Brain microvascular endothelial cell (primary cell): ENCODE data around the gene ANKLE1.

ENCODE experiments used
- DNase-seq: peaks from one replicate; pipeline ENCODE4 v3.0.0-alpha.2; 2020
- H3K27ac ChIP-seq: fragments of 250-450 bp; sonication (Bioruptor Pico); 2 replicates; pipeline ENCODE4 v1.5.1; 2020; ENCODE audit warnings: mild to moderate bottlenecking, moderate library complexity
- H3K27me3 ChIP-seq: fragments of 250-450 bp; sonication (Bioruptor Pico); replicated peaks from 2 replicates; pipeline ENCODE4 v1.5.1; 2020; ENCODE audit warnings: mild to moderate bottlenecking
- H3K36me3 ChIP-seq: fragments of 250-450 bp; sonication (Bioruptor Pico); replicated peaks from 2 replicates; pipeline ENCODE4 v1.5.1; 2020; ENCODE audit warnings: mild to moderate bottlenecking
- H3K4me3 ChIP-seq: 2 replicates; pipeline ENCODE4 v1.5.1; 2011; ENCODE audit warnings: low read depth, mild to moderate bottlenecking, control low read depth, low read length, moderate library complexity
- in situ Hi-C: cut with HindIII; loops from 2 replicates; pipeline ENCODE4 v1.10.0; 2017; ENCODE audit warnings: low sequenced_read_pairs, low pct_ligation_motif_present
- TF ChIP-seq, protein P1 (sequence below): IDR thresholded peaks from 2 replicates; pipeline ENCODE4 v1.5.1; 2011; ENCODE audit warnings: low read depth, mild to moderate bottlenecking, moderate library complexity, low read length, control low read depth, inconsistent platforms; ENCODE audit errors: missing control alignments

Gene ANKLE1

GRCh38 chr19:17328517-17329365, 47.0 kb downstream of the ANKLE1 start:
- Histone ChIP-seq H3K4me3 (no peak overlapping the region), H3K27me3 (no peaks in the 10 kb centered on the region)
- no peak for DNase-seq

GRCh38 chr19:17329366-17330261, 47.9 kb downstream of the ANKLE1 start:
- in situ Hi-C loops = no loop called here
- peaks cover 4% of the 10 kb centered on the region for H3K36me3 ChIP-seq
- DNase-seq = no peak
- TF ChIP-seq, protein P1, sequence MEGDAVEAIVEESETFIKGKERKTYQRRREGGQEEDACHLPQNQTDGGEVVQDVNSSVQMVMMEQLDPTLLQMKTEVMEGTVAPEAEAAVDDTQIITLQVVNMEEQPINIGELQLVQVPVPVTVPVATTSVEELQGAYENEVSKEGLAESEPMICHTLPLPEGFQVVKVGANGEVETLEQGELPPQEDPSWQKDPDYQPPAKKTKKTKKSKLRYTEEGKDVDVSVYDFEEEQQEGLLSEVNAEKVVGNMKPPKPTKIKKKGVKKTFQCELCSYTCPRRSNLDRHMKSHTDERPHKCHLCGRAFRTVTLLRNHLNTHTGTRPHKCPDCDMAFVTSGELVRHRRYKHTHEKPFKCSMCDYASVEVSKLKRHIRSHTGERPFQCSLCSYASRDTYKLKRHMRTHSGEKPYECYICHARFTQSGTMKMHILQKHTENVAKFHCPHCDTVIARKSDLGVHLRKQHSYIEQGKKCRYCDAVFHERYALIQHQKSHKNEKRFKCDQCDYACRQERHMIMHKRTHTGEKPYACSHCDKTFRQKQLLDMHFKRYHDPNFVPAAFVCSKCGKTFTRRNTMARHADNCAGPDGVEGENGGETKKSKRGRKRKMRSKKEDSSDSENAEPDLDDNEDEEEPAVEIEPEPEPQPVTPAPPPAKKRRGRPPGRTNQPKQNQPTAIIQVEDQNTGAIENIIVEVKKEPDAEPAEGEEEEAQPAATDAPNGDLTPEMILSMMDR = no peak
- no peak overlapping the region for H3K27ac ChIP-seq
- H3K27me3 ChIP-seq = no peaks in the 10 kb centered on the region
- no peak overlapping the region for H3K4me3 ChIP-seq

More at GRCh38 chr19:17328517-17329365, 47.0 kb downstream of the ANKLE1 start:
- TF ChIP-seq, protein P1 = no peak
- peaks cover 4% of the 10 kb centered on the region for H3K36me3 ChIP-seq
- in situ Hi-C loops = no loop called here
- no peak overlapping the region for H3K27ac ChIP-seq

DNA sequence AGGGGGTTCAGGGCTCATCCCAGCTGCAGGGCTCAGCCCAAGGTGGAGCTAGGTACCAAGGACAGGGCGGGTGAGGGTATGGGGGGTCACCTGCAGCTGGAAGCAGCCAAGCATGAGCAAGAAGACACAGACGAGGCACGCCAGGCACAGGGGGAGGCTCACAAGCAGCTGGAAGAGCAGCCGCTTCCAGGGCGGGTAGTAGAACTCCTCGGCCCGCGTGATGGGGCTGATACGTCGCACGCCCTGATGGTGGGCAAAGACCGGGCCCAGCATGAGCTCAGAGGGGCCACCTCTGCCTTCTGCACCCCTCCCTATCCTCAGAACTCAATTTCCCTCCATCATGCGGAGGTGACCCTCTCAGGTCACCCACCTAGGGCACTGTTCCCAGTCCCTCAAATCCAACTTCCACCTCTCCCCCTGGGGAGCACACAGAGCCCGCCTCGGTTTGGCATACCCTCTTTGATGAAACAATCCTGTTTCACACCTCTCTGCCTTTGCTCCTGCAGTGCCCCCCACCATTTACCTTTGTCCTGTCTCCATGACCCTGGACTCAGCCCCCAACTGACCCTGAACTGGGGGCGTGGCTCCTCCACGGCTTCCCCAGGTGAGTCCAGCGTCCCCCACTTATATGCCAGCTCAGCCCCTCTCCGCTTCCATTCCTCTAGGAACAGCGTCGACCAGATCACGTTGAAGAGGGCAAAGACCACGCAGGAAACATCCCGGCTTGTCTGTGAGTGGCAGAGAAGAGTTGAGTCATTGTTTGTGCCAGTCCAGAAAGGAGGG, 48.8 kb downstream of the ANKLE1 start:
- in situ Hi-C loops = no loop called here
- H3K27me3 ChIP-seq = no peaks in the 10 kb centered on the region
- H3K27ac ChIP-seq = no peak overlapping the region
- H3K36me3 ChIP-seq = peaks cover 4% of the 10 kb centered on the region
- H3K4me3 ChIP-seq = no peak overlapping the region
- TF ChIP-seq, protein P1 = no peak
- DNase-seq = no peak

- DNase-seq = no peak
- H3K27ac ChIP-seq = no peak overlapping the region
- H3K27me3 ChIP-seq = no peaks in the 10 kb centered on the region
These were observed 49.4 kb downstream of the ANKLE1 start for GRCh38 chr19:17331045-17331558.

GRCh38 chr19:17332360-17332676, 50.6 kb downstream of the ANKLE1 start:
- no peak for DNase-seq
- TF ChIP-seq, protein P1 = no peak
- H3K27ac ChIP-seq = no peak overlapping the region
- H3K4me3 ChIP-seq = no peak overlapping the region
- in situ Hi-C loops = no loop called here
- peaks cover 4% of the 10 kb centered on the region for H3K36me3 ChIP-seq
- H3K27me3 ChIP-seq = no peaks in the 10 kb centered on the region

More at GRCh38 chr19:17331045-17331558, 49.4 kb downstream of the ANKLE1 start:
- in situ Hi-C loops = no loop called here
- no peak overlapping the region for H3K4me3 ChIP-seq
- TF ChIP-seq, protein P1 = no peak
- H3K36me3 ChIP-seq = peaks cover 4% of the 10 kb centered on the region
